Measurements from ENCODE around the gene CDC42SE2. TPM values are rescaled to one million over a fixed set of nuclear protein-coding genes. Genes with fewer than 3 reads are reported as not detected.
A peak's percentile ranks its signal among the peaks of the same experiment; 100 is the strongest.

The CDC42SE2 gene
- total RNA-seq, 6 experiments from 2014 or later = 10.3 to 19.8 (median 15.0) TPM

- peak; percentile 34 to 59 (median 54) for ATAC-seq
- no peak for DNase-seq
- Histone ChIP-seq H3K4me1 (peaks cover 0 to 42% (median 10%) of the 10 kb centered on the region in 4 donors), H3K36me3 (no peaks in the 10 kb centered on the region), H3K27ac (no peak overlapping the region), H3K4me3 (no peak overlapping the region), H3K9me3 (no peaks in the 10 kb centered on the region), H3K27me3 (no peaks in the 10 kb centered on the region)
- 47% methylated on average over 2 of the region's 3 CpGs for WGBS (ENCODE audit: insufficient coverage, low coverage, low lambda C conversion rate, missing lambda C conversion rate)
- peak; percentile 20 to 40 (median 32) for TF ChIP-seq CTCF (IDR thresholded peaks at IDR 0.05)
- no peak for TF ChIP-seq POLR2A (IDR thresholded peaks at IDR 0.05)
- intact Hi-C loops (cut with DNase I) = no loop called here
Measured at GRCh38 chr5:131382407-131383395, 118.8 kb downstream of the CDC42SE2 start.

GRCh38 chr5:131384173-131384572, 120.3 kb downstream of the CDC42SE2 start:
- ATAC-seq (no peak), DNase-seq (no peak)
- intact Hi-C loops (cut with DNase I) = no loop called here
- WGBS (ENCODE audit: insufficient coverage, low coverage, low lambda C conversion rate, missing lambda C conversion rate) = 68% methylated on average over 6 of the region's 6 CpGs
- no peaks in the 10 kb centered on the region for H3K9me3 ChIP-seq
- peaks cover 0 to 36% (median 8%) of the 10 kb centered on the region in 4 donors for H3K4me1 ChIP-seq
- TF ChIP-seq POLR2A (IDR thresholded peaks at IDR 0.05) = no peak
- TF ChIP-seq CTCF (IDR thresholded peaks at IDR 0.05) = no peak
- H3K27ac ChIP-seq = no peak overlapping the region
- H3K36me3 ChIP-seq = no peaks in the 10 kb centered on the region
- no peak overlapping the region for H3K4me3 ChIP-seq
- H3K27me3 ChIP-seq = no peaks in the 10 kb centered on the region

GRCh38 chr5:131384616-131385214, 120.9 kb downstream of the CDC42SE2 start:
- H3K4me1 ChIP-seq = peaks cover 0 to 32% (median 7%) of the 10 kb centered on the region in 4 donors
- no peaks in the 10 kb centered on the region for H3K36me3 ChIP-seq
- no peak for TF ChIP-seq CTCF (IDR thresholded peaks at IDR 0.05)
- TF ChIP-seq POLR2A (IDR thresholded peaks at IDR 0.05) = no peak
- 60% methylated on average over 1 of the region's 3 CpGs for WGBS (ENCODE audit: insufficient coverage, low coverage, low lambda C conversion rate, missing lambda C conversion rate)
- ATAC-seq = no peak
- intact Hi-C loops (cut with DNase I) = no loop called here
- no peaks in the 10 kb centered on the region for H3K9me3 ChIP-seq
- H3K27me3 ChIP-seq = no peaks in the 10 kb centered on the region
- DNase-seq = no peak
- no peak overlapping the region for H3K4me3 ChIP-seq
- H3K27ac ChIP-seq = no peak overlapping the region

GRCh38 chr5:131386124-131386523, 122.3 kb downstream of the CDC42SE2 start:
- Histone ChIP-seq H3K4me3 (no peak overlapping the region), H3K9me3 (no peaks in the 10 kb centered on the region), H3K27ac (peak overlapping the region; percentile 49 to 67 (median 66)), H3K27me3 (no peaks in the 10 kb centered on the region), H3K4me1 (peaks cover 0 to 20% (median 7%) of the 10 kb centered on the region in 4 donors), H3K36me3 (no peaks in the 10 kb centered on the region)
- intact Hi-C loops (cut with DNase I) = no loop called here
- TF ChIP-seq CTCF (IDR thresholded peaks at IDR 0.05) (no peak), POLR2A (IDR thresholded peaks at IDR 0.05) (no peak)
- WGBS (ENCODE audit: insufficient coverage, low coverage, low lambda C conversion rate, missing lambda C conversion rate) = 100% methylated on average over 2 of the region's 3 CpGs
- DNase-seq (no peak), ATAC-seq (no peak)

All from right lobe of liver (tissue), 6 donors.